H1 (cell line): ENCODE measurements around the gene ITGB8. TPM values are rescaled to one million over a fixed set of nuclear protein-coding genes. Genes with fewer than 3 reads are reported as not detected.

Experiments
- CHD7 ChIP-seq: fragments of 300-600 bp; sonication (generic); IDR thresholded peaks from 2 replicates; pipeline ENCODE4 v1.7.1; 2012; ENCODE audit warnings: low read length, moderate library complexity, mild to moderate bottlenecking, inconsistent platforms; ENCODE audit not compliant: insufficient replicate concordance
- EP300 ChIP-seq, 2 experiments: IDR thresholded peaks; 1 replicate in 1 of 2; 2 replicates in 1 of 2; pipeline ENCODE4 v1.6.1; 2011 to 2012; ENCODE audit warnings: low read depth in 2 of 2, low read length in 2 of 2, mild to moderate bottlenecking in 2 of 2, borderline replicate concordance in 1 of 2, inconsistent platforms in 1 of 2, moderate library complexity in 1 of 2
- polyA plus RNA-seq, 7 experiments: library from polyadenylated mRNA; depleted of rRNA in 3 of 7; stranded (reverse) in 5 of 7; unstranded in 2 of 7; fragments of >200 nt in 5 of 7; fragments of 200-250 nt in 2 of 7; gene quantifications; 1 replicate in 5 of 7; 2 replicates in 1 of 7; 4 replicates in 1 of 7; pipeline versions ENCODE4 v1.2.1 to v1.2.3, GENCODE V29; 2011 to 2013; ENCODE audit warnings: missing spikeins in 2 of 7, mixed read lengths in 2 of 7
- total RNA-seq: library from RNA; stranded (reverse); fragmentation: NEBNext Ultra II Directional; extraction: Animal tissue kit (Norgen Biotek cat#: 25700); gene quantifications from 2 replicates; pipeline ENCODE4 v1.2.1, GENCODE V29; 2021

The ITGB8 gene
- total and polyA plus RNA-seq, 2 of the 8 experiments (the other 6 are each of a cell fraction or from before 2014, with no cell fraction given), result 1.2 to 3.6 TPM

GRCh38 chr7:20306180-20306946 lies 24.3 kb upstream of the ITGB8 start (continued):
- TF ChIP-seq CHD7, result no peak
- TF ChIP-seq EP300 (IDR thresholded peaks at IDR 0.05; ENCODE audit: borderline replicate concordance in 1 of 2, low read depth in 2 of 2, low read length in 2 of 2), result no peak
